GM19351 (cell line): Measurements from ENCODE around the gene PLCG1.

Source experiments
- ATAC-seq: cut with Tn5 transposase; IDR thresholded peaks from one replicate; pipeline ENCODE4 v1.9.1; 2021; ENCODE audit warnings: mild to moderate bottlenecking, moderate library complexity; ENCODE audit not compliant: unreplicated experiment

PLCG1 gene

DNA sequence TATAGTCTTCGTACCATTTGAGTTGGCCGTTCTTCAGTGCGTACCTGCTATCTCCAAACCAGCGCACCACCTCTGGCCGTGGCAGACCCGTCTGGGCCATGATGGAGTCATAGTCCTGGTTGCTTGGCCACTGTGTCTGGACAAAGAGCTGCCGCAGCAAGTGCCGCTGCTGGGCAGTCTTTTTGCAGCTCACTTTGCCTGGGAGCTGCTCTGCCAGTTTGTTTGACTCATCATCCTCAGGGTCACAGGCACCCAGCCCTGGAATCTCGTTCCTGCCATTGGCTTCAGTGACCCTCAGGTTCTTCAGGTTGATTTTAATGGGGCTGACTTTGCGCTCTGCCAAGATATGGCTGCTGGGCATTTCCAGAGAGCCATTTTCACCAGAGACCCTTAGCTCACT is 65.1 kb downstream of the PLCG1 start:
- ATAC-seq = no peak

DNA sequence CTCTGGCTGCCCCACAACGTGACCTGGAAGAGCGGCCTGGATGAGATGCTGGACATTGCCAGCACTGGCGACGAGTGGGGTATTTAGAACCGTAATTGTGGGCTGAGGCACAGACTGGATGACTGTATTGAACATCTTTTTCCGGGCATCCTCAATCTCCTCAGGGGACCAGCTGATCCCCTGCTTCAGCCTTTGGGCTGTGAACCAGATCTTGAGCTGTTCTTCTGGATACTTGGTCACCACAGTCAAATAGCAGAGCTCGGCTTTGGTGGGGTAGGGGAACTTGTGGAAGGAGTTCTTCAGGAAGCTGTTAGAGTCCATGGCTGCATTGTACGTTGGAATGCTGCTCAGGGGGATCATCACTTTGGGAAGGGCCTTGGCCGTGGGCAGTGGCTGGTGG is 66.3 kb downstream of the PLCG1 start:
- no peak for ATAC-seq

DNA sequence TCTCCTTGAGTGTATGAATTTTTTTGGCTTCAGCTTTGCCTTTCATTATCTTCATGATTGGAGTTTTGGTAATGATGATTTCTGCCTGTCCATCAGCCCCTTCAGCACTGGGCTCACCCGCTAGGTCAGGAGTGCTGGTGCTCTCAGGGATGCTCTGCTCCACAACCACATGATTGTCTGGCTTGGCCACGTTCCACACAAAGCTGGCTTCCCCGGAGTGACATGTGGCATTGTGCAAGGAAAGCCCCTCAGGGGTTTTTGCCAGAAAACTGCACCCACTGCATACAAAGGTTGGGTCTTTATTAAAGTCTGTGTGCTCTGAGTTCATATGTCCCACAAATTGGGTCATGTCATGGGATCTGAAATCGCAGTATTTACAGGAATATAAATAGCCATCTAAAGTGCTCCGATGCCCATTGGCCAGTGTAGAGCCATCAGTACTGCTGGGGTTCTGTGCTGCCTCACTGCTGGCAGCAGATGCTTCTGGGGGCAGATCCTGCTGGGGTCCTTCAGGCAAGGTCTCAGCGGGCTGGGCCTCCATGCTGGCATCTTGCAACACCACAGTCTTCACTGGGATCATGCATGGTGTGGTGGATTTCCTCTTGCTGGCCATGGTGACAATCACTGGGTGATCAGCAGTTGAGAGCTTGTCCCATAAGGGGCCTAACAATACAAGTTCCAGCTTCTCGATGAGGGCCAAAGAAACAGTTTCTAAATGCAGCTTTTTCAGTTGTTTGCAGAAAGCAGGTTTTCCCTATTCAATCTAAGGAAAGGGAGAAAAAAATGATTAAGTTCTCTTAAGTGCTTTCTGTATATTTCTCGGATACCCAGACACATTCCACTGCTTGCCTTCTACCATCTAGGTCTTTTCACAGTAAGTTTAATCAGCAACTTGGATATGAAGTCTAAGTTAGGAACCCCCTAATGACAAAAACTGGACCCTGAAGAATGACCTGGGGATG is 67.2 kb downstream of the PLCG1 start:
- no peak for ATAC-seq

DNA sequence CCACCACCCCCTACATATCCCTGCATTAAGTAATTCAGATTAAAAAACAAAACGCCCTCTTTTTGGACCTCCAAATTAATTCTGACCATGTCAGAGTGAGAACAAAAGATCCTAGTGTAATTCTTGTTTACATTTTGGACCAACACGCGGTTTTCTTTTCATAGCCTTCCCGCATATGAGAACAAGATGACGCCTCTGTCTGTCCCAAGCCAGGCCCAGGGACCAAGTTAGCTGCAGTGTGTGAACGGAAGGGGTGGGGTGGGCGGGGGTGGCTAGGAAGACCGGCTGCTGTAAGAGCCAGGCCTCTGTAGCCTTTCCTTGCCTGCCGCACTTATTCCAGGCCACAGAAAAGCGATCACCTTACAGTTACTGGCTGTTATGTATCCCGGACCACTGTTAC is 68.0 kb downstream of the PLCG1 start:
- no peak for ATAC-seq

DNA sequence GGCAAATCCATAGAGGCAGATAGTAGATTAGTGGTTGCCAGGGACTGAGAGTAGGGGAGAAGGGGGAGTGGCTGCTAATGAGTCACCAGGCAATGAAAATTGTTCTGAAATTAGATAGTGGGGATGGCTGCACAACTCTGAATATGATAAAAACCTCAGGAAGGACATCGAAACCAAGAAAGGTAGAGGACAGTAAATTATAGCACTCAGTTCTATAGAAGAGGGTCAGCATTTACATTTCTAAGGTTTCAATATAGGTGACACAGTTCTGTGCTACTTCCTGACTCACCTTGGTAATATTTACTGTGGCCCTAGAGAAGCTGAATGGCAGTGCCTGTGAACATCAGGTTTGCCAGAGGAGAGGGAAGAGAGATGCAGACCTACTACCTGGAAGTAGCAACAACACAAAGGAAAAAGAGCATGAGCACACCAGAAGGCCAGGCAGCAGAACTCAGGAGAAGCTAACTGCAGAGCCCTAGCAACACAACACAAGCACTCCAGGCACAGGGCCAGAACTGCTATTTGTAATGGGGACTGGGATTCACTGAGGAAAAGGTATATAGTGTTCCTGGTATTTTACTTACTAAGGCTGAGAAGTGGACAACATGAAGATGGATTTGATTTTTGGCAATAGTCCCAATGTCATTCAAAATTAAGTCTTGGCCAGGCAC is 75.9 kb downstream of the PLCG1 start:
- ATAC-seq = no peak

DNA sequence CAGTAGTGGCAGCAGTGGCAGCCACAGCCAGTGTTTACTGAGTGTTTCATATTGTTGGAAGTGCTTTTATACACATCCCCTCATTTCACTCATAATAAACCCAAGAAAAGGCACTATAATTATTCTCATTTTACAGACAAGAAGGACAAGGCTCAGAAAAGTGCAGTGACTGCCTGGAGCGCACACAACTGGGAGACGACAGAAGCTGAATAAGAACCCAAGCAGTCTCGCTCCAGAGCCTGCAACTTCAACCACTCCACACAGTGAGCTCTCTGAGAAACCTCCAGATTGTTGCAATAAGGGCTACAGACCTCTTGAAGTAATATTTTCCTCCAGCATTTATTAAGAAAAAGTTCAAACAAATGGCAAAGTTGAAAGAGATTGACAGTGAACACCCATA is 76.9 kb downstream of the PLCG1 start:
- ATAC-seq = no peak

DNA sequence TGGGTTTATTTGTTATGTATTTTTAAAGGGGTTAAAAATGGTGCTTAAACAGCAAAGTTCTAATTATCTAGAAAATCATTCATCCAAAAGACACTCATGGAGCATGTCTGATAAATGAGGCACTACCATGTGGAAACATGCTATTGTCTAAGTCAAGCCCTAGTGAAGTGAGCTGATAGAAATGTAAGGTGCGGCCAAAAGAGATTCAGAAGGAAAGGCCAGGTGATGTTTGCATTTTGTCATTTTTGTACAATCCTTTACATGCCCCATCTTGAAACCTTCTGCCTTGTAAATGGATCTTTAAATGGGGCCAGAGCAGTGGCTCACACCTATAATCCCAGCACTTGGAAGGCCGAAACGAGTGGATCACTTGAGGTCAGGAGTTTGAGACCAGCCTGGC is 77.3 kb downstream of the PLCG1 start:
- ATAC-seq = no peak

DNA sequence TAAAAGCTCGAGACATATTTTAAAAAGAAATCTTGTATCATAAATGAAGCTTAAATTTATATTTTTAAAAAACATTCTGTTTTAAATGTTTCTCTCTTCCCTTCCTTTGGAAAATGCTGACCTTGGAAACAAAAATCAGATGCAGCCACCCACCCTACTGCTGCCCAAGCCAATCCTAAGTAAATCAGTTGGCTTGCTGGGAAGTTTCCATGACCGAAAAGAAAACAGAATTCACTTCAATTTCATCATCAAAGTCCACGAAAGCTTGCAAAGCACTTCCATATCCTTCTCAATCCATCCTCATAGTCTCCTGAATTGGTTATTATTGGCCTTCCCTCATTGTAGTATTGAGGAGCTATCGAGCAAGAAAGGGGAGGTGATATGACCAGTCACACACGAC is 80.1 kb downstream of the PLCG1 start:
- ATAC-seq = no peak

DNA sequence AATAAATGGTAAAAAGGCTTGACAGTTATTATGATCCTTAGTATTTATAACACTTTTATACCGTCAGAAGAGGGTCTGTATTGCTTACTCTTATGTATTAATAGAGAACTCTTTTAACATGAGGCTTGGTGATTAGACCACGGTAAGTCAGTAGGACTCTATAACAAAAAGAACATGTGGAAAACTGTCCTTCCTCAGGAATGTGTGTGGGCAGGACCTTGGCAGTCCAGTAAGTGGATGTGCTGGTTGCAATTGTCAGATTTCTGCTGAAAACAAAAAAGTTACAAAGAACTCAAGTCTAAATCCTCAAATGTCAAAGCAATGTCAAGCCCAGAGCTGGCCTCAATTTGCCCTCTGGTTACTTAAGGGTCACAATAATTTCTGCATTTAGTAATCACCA is 81.1 kb downstream of the PLCG1 start:
- ATAC-seq = no peak

DNA sequence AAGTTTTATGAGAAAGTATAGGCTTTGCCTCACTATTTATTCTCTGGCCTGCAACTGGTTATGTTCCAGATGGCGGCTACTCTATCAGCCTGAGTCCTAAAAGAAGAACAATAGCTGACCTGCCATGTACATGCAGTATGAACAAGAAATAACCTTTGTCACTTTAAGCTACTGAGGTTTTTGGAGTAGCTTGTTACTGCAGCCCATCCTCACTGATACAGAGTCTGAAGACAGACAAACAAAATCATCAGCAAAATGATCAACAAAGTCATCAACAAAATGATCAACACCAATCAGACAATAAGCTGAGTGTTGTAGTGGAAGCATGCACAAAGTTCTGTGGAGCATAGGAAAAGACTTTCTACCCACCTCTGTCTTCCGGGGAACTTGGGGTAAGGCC is 82.5 kb downstream of the PLCG1 start:
- ATAC-seq = no peak

DNA sequence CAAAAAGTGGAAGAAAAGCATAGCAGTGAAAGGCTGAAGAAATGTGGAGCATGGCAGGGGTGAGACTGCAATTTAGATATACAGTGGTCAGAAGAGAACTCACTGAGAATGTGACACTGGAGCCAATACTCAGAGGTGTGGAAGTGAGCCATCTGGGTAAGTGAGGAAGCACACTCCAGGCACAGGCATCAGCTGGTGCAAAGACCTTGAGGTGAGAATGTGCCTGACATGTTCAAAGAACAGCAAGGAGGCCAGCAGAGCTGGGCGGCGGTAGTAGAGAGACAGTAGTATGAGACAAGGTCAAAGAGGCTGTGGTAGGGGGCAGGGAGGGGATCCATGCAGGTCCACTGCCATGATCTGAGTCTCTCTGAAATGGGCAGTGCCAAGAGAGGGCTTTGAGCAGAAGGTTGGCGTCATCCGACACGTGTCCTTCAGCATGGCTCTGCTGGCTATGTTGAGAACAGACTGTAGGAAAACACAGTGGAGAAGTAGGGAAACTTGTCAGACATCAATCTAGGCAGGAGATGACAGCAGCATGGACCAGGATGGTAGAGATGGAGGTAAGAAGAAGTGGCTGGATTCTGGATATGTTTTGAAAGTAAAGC is 84.4 kb downstream of the PLCG1 start:
- no peak for ATAC-seq

DNA sequence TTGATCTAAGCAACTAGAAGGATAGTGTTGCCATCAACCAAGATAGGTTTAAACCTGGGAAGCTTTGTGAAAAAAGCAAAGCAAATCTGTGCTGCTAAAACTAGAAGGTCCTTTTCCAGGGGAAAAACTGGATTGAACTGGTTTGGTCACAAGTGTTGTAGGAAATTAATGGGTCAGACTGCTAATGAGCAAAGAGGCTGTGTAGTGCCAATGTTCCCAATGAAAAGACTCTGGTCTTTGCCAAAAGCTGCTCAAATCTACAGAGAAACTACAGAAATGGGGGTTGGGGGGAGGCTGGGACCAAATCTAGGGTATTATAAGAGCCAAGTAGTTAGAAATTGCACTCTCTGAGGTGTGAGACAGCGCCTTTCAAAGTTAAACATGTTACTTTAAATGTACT is 85.0 kb downstream of the PLCG1 start:
- ATAC-seq = no peak

DNA sequence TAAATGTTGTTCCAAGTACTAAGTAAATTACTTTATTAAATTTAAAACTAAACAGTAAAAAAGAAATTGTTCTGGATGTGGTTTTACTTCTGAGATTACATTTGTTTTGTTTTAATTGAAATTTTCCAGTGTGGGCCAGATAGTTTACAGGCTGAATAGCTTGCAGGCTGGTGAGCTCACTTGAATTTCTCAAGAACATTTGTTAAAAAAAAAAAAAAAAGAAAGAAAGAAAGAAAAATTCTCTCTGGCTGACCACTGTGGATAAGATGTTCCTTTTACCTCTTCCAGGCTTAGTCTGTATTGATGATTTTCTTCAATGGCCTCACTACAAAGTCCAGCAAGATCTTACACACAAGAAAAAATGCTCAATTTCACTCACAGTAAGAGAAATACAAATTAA is 85.4 kb downstream of the PLCG1 start:
- no peak for ATAC-seq

DNA sequence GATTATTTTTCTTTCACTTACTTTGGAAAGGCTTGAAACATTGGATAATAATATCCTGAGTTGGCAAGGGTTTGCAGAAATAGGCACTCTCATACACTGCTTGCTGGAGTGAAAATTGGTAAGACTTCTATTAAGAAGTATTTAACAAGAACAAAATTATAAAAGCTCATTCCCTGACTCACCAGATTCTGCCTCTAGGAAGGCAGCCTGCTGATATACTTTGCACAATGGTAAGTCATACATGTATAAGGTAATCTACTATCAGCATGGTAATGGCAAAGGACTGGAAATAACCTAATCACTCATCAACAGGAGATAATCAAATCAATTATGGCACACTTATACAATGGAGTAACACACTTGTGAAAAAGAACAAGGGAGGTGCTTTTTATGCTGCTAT is 85.8 kb downstream of the PLCG1 start:
- no peak for ATAC-seq

DNA sequence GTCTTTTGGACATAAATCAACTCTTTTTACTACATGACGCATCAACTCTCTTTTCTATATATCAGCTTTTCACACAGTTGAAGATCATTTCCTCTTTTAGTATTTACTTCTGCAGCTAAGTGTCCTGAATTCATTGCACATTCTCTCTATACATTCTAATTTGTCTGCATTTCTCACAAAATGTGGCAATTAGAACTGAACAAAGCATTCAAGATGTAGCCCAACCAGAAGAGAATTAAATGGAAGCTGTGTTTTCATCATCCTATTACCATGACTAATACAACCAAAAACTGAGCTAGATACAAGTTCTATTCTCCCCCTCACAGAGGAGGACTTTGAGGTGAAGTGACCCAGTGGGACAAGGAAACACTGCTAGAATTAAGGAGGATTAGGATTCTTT is 86.9 kb downstream of the PLCG1 start:
- ATAC-seq = no peak

DNA sequence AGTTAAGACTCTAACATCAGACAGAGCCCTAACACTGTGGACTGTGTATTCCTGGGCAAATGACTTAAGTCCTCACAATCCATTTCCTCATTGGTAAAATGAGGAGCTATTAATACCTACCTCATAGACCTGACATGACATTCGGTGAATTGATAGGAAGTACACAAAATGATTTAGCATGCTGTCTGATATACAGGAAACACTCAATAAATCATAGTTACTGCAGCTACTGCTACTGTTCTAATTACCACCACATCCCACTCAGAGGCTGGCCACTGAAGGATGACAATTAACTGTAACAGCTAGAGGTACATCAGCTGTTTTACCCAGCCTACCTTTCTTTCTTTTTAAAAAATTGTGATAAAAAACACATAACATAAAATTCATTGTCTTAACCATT is 87.7 kb downstream of the PLCG1 start:
- no peak for ATAC-seq

DNA sequence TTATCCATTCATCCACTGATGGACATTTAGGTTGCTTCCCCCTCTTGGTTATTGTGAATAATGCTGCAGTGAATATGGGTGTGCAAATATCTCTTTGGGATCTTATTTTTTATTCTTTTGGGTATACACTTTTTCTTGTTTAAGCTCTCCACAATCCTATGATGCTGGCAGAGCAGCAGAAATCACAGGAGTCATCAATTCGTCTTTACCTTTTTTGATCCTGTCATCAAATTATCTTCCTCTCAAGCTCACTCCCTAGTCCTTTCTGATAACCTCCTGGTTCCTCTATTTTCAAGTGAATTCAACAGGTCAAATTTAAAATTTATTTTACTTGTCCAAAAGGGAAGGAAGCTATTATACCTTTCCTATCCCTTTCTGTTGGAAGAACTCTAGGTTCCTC is 89.1 kb downstream of the PLCG1 start:
- ATAC-seq = no peak
